COLO829 (cell line): Measurements from ENCODE around the gene LRBA.

Source experiments
- DNase-seq: peaks from one replicate; pipeline ENCODE4 v3.0.0; 2012; ENCODE audit warnings: low spot score

LRBA gene

GRCh38 chr4:150874338-150875226 lies 140.5 kb downstream of the LRBA start:
- no peak for DNase-seq

- peak; percentile 69 for DNase-seq
Observed at GRCh38 chr4:150867148-150867547, 147.9 kb downstream of the LRBA start.

GRCh38 chr4:150863456-150863855 lies 151.6 kb downstream of the LRBA start:
- no peak for DNase-seq

GRCh38 chr4:150862829-150863228 lies 152.3 kb downstream of the LRBA start:
- no peak for DNase-seq

GRCh38 chr4:150859453-150859852 lies 155.6 kb downstream of the LRBA start:
- DNase-seq = no peak

- DNase-seq = no peak
Observed at GRCh38 chr4:150855981-150856510, 159.0 kb downstream of the LRBA start.

GRCh38 chr4:150854600-150854999 lies 160.5 kb downstream of the LRBA start:
- DNase-seq = no peak

GRCh38 chr4:150853882-150854281 lies 161.2 kb downstream of the LRBA start:
- DNase-seq = no peak

GRCh38 chr4:150852216-150852615 lies 162.9 kb downstream of the LRBA start:
- DNase-seq = no peak

GRCh38 chr4:150849016-150849415 lies 166.1 kb downstream of the LRBA start:
- peak; percentile 12 for DNase-seq

- DNase-seq = no peak
Observed at GRCh38 chr4:150828159-150828558, 186.9 kb downstream of the LRBA start.

GRCh38 chr4:150827226-150827625 lies 187.9 kb downstream of the LRBA start:
- DNase-seq = no peak

GRCh38 chr4:150826306-150826705 lies 188.8 kb downstream of the LRBA start:
- no peak for DNase-seq

GRCh38 chr4:150822407-150822806 lies 192.7 kb downstream of the LRBA start:
- no peak for DNase-seq

GRCh38 chr4:150821641-150822040 lies 193.4 kb downstream of the LRBA start:
- DNase-seq = no peak

- no peak for DNase-seq
Observed at GRCh38 chr4:150820409-150820808, 194.7 kb downstream of the LRBA start.

- DNase-seq = no peak
Observed at GRCh38 chr4:150818661-150819060, 196.4 kb downstream of the LRBA start.

- DNase-seq = no peak
Observed at GRCh38 chr4:150817804-150818528, 197.1 kb downstream of the LRBA start.

- no peak for DNase-seq
Observed at GRCh38 chr4:150817017-150817416, 198.1 kb downstream of the LRBA start.

GRCh38 chr4:150816491-150816890 lies 198.6 kb downstream of the LRBA start:
- no peak for DNase-seq

GRCh38 chr4:150814873-150815272 lies 200.2 kb downstream of the LRBA start:
- DNase-seq = no peak

GRCh38 chr4:150805183-150806025 lies 209.7 kb downstream of the LRBA start:
- DNase-seq = no peak
